Gastrocnemius medialis (tissue), 4 donors: Measurements from ENCODE around the gene MAP3K12. TPM values are rescaled to one million over a fixed set of nuclear protein-coding genes. Genes with fewer than 3 reads are reported as not detected.
"Not testable (repeated sequence)": the region's sequence is repeated elsewhere in the genome, so short reads cannot be mapped to it uniquely, and the experiment has no call there.

Source experiments
- ATAC-seq, 2 donors: fragments of 150-250 bp; one replicate each; pipeline ENCODE4 v1.9.1; 2016
- DNase-seq, 2 donors: peaks; one replicate each; pipeline ENCODE4 v3.0.0-alpha.2; 2019
- H3K27ac ChIP-seq, 4 donors: fragments of 200-600 bp; sonication (generic); 1 replicate in 1 of 4; 2 replicates in 3 of 4; pipeline ENCODE4 v1.5.1; 2016 to 2018; ENCODE audit warnings: mild to moderate bottlenecking in 2 of 4, moderate library complexity in 1 of 4
- H3K27me3 ChIP-seq, 3 donors: fragments of 200-600 bp; sonication (generic) in 2 of 3; 1 replicate in 1 of 3; 2 replicates in 2 of 3; pipeline versions ENCODE4 v1.5.1 to v1.6.0; 2016 to 2019; ENCODE audit warnings: mild to moderate bottlenecking in 1 of 3, moderate library complexity in 1 of 3
- H3K36me3 ChIP-seq, 2 donors: fragments of 200-600 bp; sonication (generic) in 1 of 2; one replicate each; pipeline ENCODE4 v1.5.1; 2017 to 2018
- H3K4me1 ChIP-seq, 2 donors: fragments of 200-600 bp; sonication (generic) in 1 of 2; one replicate each; pipeline ENCODE4 v1.5.1; 2016 to 2017; ENCODE audit warnings: mild to moderate bottlenecking in 2 of 2
- H3K4me3 ChIP-seq, 4 donors: fragments of 200-600 bp; sonication (generic) in 3 of 4; 1 replicate in 1 of 4; 2 replicates in 3 of 4; pipeline ENCODE4 v1.5.1; 2016 to 2019; ENCODE audit warnings: mild to moderate bottlenecking in 2 of 4
- H3K9me3 ChIP-seq, 3 donors: fragments of 200-600 bp; sonication (generic) in 2 of 3; 1 replicate in 1 of 3; 2 replicates in 2 of 3; pipeline ENCODE4 v1.5.1; 2016 to 2019
- CTCF ChIP-seq, 5 experiments: fragments of 450-650 bp in 3 of 5; fragments of 200-600 bp in 2 of 5; sonication (generic) in 2 of 5; IDR thresholded peaks in 4 of 5; conservative IDR thresholded peaks in 1 of 5; 1 replicate in 4 of 5; 2 replicates in 1 of 5; pipeline ENCODE4 v1.5.1; 2016 to 2019; ENCODE audit warnings: antibody characterized with exemption in 5 of 5, mild to moderate bottlenecking in 3 of 5, moderate library complexity in 3 of 5
- POLR2A ChIP-seq, 2 donors: fragments of 450-650 bp; IDR thresholded peaks; one replicate each; pipeline ENCODE4 v1.6.1; 2017; ENCODE audit warnings: antibody characterized with exemption in 2 of 2, mild to moderate bottlenecking in 2 of 2, moderate library complexity in 2 of 2
- in situ Hi-C, 4 donors: fragments of 200-750 bp; cut with MboI; loops; one replicate each; pipeline versions ENCODE4 v1.15.0 to v1.8.0; 2017; ENCODE audit warnings: low sequenced_read_pairs in 4 of 4
- intact Hi-C: fragments of 100-400 bp; cut with DNase I; formaldehyde crosslinking; loops from one replicate; pipeline ENCODE4 v1.15.1; 2023; ENCODE audit warnings: low total_unique reads
- total RNA-seq, 4 donors: library from RNA; depleted of rRNA; stranded (reverse); fragments of >200 nt; gene quantifications; one replicate each; pipeline versions ENCODE4 v1.1.0 to v1.2.3, GENCODE V29; 2016

MAP3K12 gene
- total RNA-seq, 4 donors from 2014 or later: 1.1 to 9.9 (median 3.8) TPM

- Histone ChIP-seq H3K36me3 (peaks cover 3 to 53% of the 10 kb centered on the region in 2 donors), H3K27ac (peak overlapping the region; percentile 92 to 98 (median 98)), H3K4me3 (peak overlapping the region in 3 of 4 donors; percentile 73 to 83 (median 77)), H3K9me3 (no peaks in the 10 kb centered on the region), H3K4me1 (peaks cover 31 to 33% of the 10 kb centered on the region in 2 donors), H3K27me3 (no peaks in the 10 kb centered on the region)
- no peak for DNase-seq
- in situ Hi-C loops (no loop called here), intact Hi-C loops (loop anchor here (2.0 to 10.0 kb wide), 3 partner anchors 25 to 399 kb away; partner anchors contain the start of gene TNS2)
- no peak for ATAC-seq
- no peak for TF ChIP-seq POLR2A (IDR thresholded peaks at IDR 0.05)
- TF ChIP-seq CTCF (IDR thresholded peaks at IDR 0.05 in 4 of 5, conservative IDR thresholded peaks at IDR 0.05 in 1 of 5): no peak
Observed at GRCh38 chr12:53453953-53454640, 45.2 kb downstream of the MAP3K12 start.

GRCh38 chr12:53452159-53453077, 46.8 kb downstream of the MAP3K12 start:
- ATAC-seq (peak; percentile 68 to 72), DNase-seq (peak; percentile 76 to 88)
- H3K27ac ChIP-seq: peak overlapping the region; percentile 92 to 98 (median 98)
- intact Hi-C loops: loop anchor here (1.0 to 10.0 kb wide), 4 partner anchors 26 to 398 kb away; partner anchors contain the start of genes TARBP2 and TNS2
- in situ Hi-C loops: no loop called here
- TF ChIP-seq POLR2A (IDR thresholded peaks at IDR 0.05): peak; percentile 11 to 32
- peak in 3 of 5 experiments; percentile 36 to 54 (median 39) for TF ChIP-seq CTCF (IDR thresholded peaks at IDR 0.05 in 4 of 5, conservative IDR thresholded peaks at IDR 0.05 in 1 of 5)
- peak overlapping the region; percentile 73 to 90 (median 80) for H3K4me3 ChIP-seq
- H3K4me1 ChIP-seq: peaks cover 28 to 33% of the 10 kb centered on the region in 2 donors
- H3K36me3 ChIP-seq: peaks cover 1 to 36% of the 10 kb centered on the region in 2 donors
- no peaks in the 10 kb centered on the region for H3K9me3 ChIP-seq
- H3K27me3 ChIP-seq: no peaks in the 10 kb centered on the region

- TF ChIP-seq POLR2A (IDR thresholded peaks at IDR 0.05) (peak; percentile 80 to 83), CTCF (IDR thresholded peaks at IDR 0.05 in 4 of 5, conservative IDR thresholded peaks at IDR 0.05 in 1 of 5) (peak; percentile 89 to 94 (median 93))
- Histone ChIP-seq H3K27ac (peak within 1 kb of the TSS; percentile 92 to 98 (median 98)), H3K27me3 (no peaks in the 10 kb centered on the region), H3K36me3 (peaks cover 0 to 31% of the 10 kb centered on the region in 2 donors), H3K9me3 (no peaks in the 10 kb centered on the region), H3K4me1 (peaks cover 28 to 33% of the 10 kb centered on the region in 2 donors), H3K4me3 (peak within 1 kb of the TSS; percentile 73 to 90 (median 80))
- DNase-seq (peak; percentile 98 to 99), ATAC-seq (peak; percentile 97 to 98)
- intact Hi-C loops (loop anchor here (1.0 to 10.0 kb wide), 6 partner anchors 10 to 397 kb away; partner anchors contain the start of genes ATF7, PRR13, TARBP2 and TNS2), in situ Hi-C loops (no loop called here)
Observed at GRCh38 chr12:53451661-53452158, 47.5 kb downstream of the MAP3K12 start, which contains the start of gene PCBP2. Gene PCBP2 (plus strand): TSS chr12:53452102. CDS start chr12:53454801, 2,699 bp downstream.

- H3K27ac ChIP-seq: no peak overlapping the region
- in situ Hi-C loops: no loop called here
- intact Hi-C loops: loop anchor here (1.0 to 10.0 kb wide), 3 partner anchors 10 to 396 kb away; partner anchors contain the start of genes ATF7, PRR13 and TNS2
- H3K27me3 ChIP-seq: no peaks in the 10 kb centered on the region
- no peaks in the 10 kb centered on the region for H3K9me3 ChIP-seq
- TF ChIP-seq POLR2A (IDR thresholded peaks at IDR 0.05) (no peak), CTCF (IDR thresholded peaks at IDR 0.05 in 4 of 5, conservative IDR thresholded peaks at IDR 0.05 in 1 of 5) (no peak)
- H3K4me3 ChIP-seq: no peak overlapping the region
- DNase-seq: no peak
- ATAC-seq: no peak
- peaks cover 0 to 28% of the 10 kb centered on the region in 2 donors for H3K36me3 ChIP-seq
- H3K4me1 ChIP-seq: peaks cover 28 to 32% of the 10 kb centered on the region in 2 donors
Observed at GRCh38 chr12:53450936-53451335, 48.3 kb downstream of the MAP3K12 start.

GRCh38 chr12:53444593-53445325, 54.5 kb downstream of the MAP3K12 start:
- H3K27ac ChIP-seq, H3K27me3 ChIP-seq, DNase-seq, intact Hi-C loops, H3K4me3 ChIP-seq, H3K9me3 ChIP-seq, ATAC-seq: not testable (repeated sequence)
- in situ Hi-C loops: loop anchor here in 1 of 4 donors (10.0 kb wide), 1 partner anchor 60 kb away; the partner anchor contains the start of genes NPFF and TARBP2
- H3K4me1 ChIP-seq: peaks cover 12 to 13% of the 10 kb centered on the region in 2 donors
- H3K36me3 ChIP-seq: peaks cover 0 to 27% of the 10 kb centered on the region in 2 donors
